DOHH2 (cell line): ENCODE data around the gene CDKN1C.

Experiments used
- H3F3A ChIP-seq: fragments of 200-600 bp; sonication (generic), shearing (Covaris generic); 2 replicates; pipeline ENCODE4 v1.6.0; 2016; ENCODE audit warnings: antibody characterized with exemption, mild to moderate bottlenecking; ENCODE audit not compliant: control insufficient read depth, insufficient read depth
- H3K27ac ChIP-seq: fragments of 200-600 bp; sonication (generic); 2 replicates; pipeline ENCODE4 v1.5.1; 2014; ENCODE audit warnings: low read depth, mild to moderate bottlenecking, low read length, moderate library complexity
- H3K27me3 ChIP-seq: fragments of 200-600 bp; sonication (generic); 2 replicates; pipeline ENCODE4 v1.6.1; 2014; ENCODE audit warnings: mild to moderate bottlenecking, low read length, mixed read lengths; ENCODE audit not compliant: control insufficient read depth
- H3K36me3 ChIP-seq: fragments of 200-600 bp; sonication (generic); 2 replicates; pipeline ENCODE4 v1.6.1; 2014; ENCODE audit warnings: mild to moderate bottlenecking, low read length, moderate library complexity, mixed read lengths; ENCODE audit not compliant: control insufficient read depth
- H3K4me1 ChIP-seq: fragments of 200-600 bp; sonication (generic); 2 replicates; pipeline ENCODE4 v1.6.1; 2014; ENCODE audit warnings: mild to moderate bottlenecking, low read length, mixed read lengths; ENCODE audit not compliant: control insufficient read depth
- H3K4me2 ChIP-seq: fragments of 200-600 bp; sonication (generic); 2 replicates; pipeline ENCODE4 v1.6.0; 2014; ENCODE audit warnings: mild to moderate bottlenecking, low read length, moderate library complexity
- H3K4me3 ChIP-seq: fragments of 200-600 bp; sonication (generic); 2 replicates; pipeline ENCODE4 v1.5.1; 2014; ENCODE audit warnings: mild to moderate bottlenecking, low read length, mixed read lengths
- H3K79me2 ChIP-seq: fragments of 200-600 bp; sonication (generic); 2 replicates; pipeline ENCODE4 v1.6.1; 2014; ENCODE audit warnings: mild to moderate bottlenecking, low read length, mixed read lengths; ENCODE audit not compliant: control insufficient read depth
- H3K9me2 ChIP-seq: fragments of 200-600 bp; sonication (generic); replicated peaks from 2 replicates; pipeline ENCODE4 v1.6.1; 2014; ENCODE audit warnings: mild to moderate bottlenecking, low read length, mixed read lengths; ENCODE audit not compliant: control insufficient read depth
- H3K9me3 ChIP-seq: fragments of 200-600 bp; sonication (generic); 2 replicates; pipeline ENCODE4 v1.6.1; 2014; ENCODE audit warnings: antibody characterized with exemption, low read length, mixed read lengths; ENCODE audit not compliant: control insufficient read depth, insufficient read depth
- H4K20me1 ChIP-seq: fragments of 200-600 bp; sonication (generic); 2 replicates; pipeline ENCODE4 v1.6.0; 2014; ENCODE audit warnings: low read depth, mild to moderate bottlenecking, antibody characterized with exemption, low read length, moderate library complexity; ENCODE audit not compliant: control insufficient read depth, insufficient read depth
- CTCF ChIP-seq: fragments of 200-600 bp; sonication (generic); IDR thresholded peaks from one replicate; pipeline ENCODE4 v1.5.1; 2014; ENCODE audit warnings: antibody characterized with exemption, mild to moderate bottlenecking, low read depth, low read length; ENCODE audit not compliant: poor library complexity, severe bottlenecking
- EZH2phosphoT487 ChIP-seq: fragments of 200-600 bp; sonication (generic); IDR thresholded peaks from 2 replicates; pipeline ENCODE4 v1.6.1; 2017; ENCODE audit warnings: borderline replicate concordance, mild to moderate bottlenecking, antibody characterized with exemption, low read length, moderate library complexity, mixed read lengths

Gene CDKN1C

GRCh38 chr11:2844116-2844842 is 41.3 kb downstream of the CDKN1C start:
- no peaks in the 10 kb centered on the region for H3K9me3 ChIP-seq
- no peaks in the 10 kb centered on the region for H3K27me3 ChIP-seq
- no peaks in the 10 kb centered on the region for H3K9me2 ChIP-seq
- no peaks in the 10 kb centered on the region for H3K79me2 ChIP-seq
- H3K4me2 ChIP-seq, result no peak overlapping the region
- no peak overlapping the region for H3K27ac ChIP-seq
- no peaks in the 10 kb centered on the region for H4K20me1 ChIP-seq
- no peaks in the 10 kb centered on the region for H3K36me3 ChIP-seq
- H3K4me1 ChIP-seq, result no peaks in the 10 kb centered on the region
- H3K4me3 ChIP-seq, result no peak overlapping the region
- TF ChIP-seq CTCF (no peak), EZH2phosphoT487 (no peak)
- no peaks in the 10 kb centered on the region for H3F3A ChIP-seq

- Histone ChIP-seq H3F3A (no peaks in the 10 kb centered on the region), H3K27me3 (no peaks in the 10 kb centered on the region), H3K9me3 (no peaks in the 10 kb centered on the region), H3K9me2 (no peaks in the 10 kb centered on the region), H3K27ac (no peak overlapping the region), H4K20me1 (no peaks in the 10 kb centered on the region), H3K36me3 (no peaks in the 10 kb centered on the region), H3K4me2 (no peak overlapping the region), H3K79me2 (no peaks in the 10 kb centered on the region), H3K4me1 (no peaks in the 10 kb centered on the region), H3K4me3 (no peak overlapping the region)
- no peak for TF ChIP-seq CTCF
- TF ChIP-seq EZH2phosphoT487, result no peak
Observed at GRCh38 chr11:2843551-2843950, 42.0 kb downstream of the CDKN1C start.

- Histone ChIP-seq H3K4me3 (no peak overlapping the region), H3K4me2 (no peak overlapping the region), H3K4me1 (no peaks in the 10 kb centered on the region), H3K9me2 (no peaks in the 10 kb centered on the region), H3K36me3 (no peaks in the 10 kb centered on the region), H3K27ac (no peak overlapping the region), H3K9me3 (no peaks in the 10 kb centered on the region), H4K20me1 (no peaks in the 10 kb centered on the region), H3F3A (no peaks in the 10 kb centered on the region), H3K27me3 (no peaks in the 10 kb centered on the region), H3K79me2 (no peaks in the 10 kb centered on the region)
- TF ChIP-seq CTCF (no peak), EZH2phosphoT487 (no peak)
Observed at GRCh38 chr11:2842876-2843275, 42.7 kb downstream of the CDKN1C start.
